Endometrial microvascular endothelial cells (primary cell): ENCODE measurements around the gene SHROOM4. TPM values are rescaled to one million over a fixed set of nuclear protein-coding genes. Genes with fewer than 3 reads are reported as not detected.

Experiments
- in situ Hi-C: cut with HindIII; loops from 2 replicates; pipeline ENCODE4 v1.10.0; 2017; ENCODE audit warnings: low sequenced_read_pairs, low pct_unique_long_range_greater_than_20kb; ENCODE audit errors: inconsistent ontology term
- total RNA-seq: library from RNA; depleted of rRNA; stranded (reverse); fragments of >200 nt; gene quantifications from one replicate; pipeline ENCODE4 v1.2.3, GENCODE V29; 2015; ENCODE audit errors: inconsistent ontology term

Gene SHROOM4
- total RNA-seq, 1 donor from 2014 or later = 24.0 TPM

- in situ Hi-C loops = no loop called here
Observed at GRCh38 chrX:50638123-50638522, 175.9 kb downstream of the SHROOM4 start.

GRCh38 chrX:50635817-50636365 is 178.1 kb downstream of the SHROOM4 start:
- in situ Hi-C loops = no loop called here

GRCh38 chrX:50635162-50635561 is 178.8 kb downstream of the SHROOM4 start:
- in situ Hi-C loops = no loop called here

GRCh38 chrX:50629774-50630173 is 184.2 kb downstream of the SHROOM4 start:
- in situ Hi-C loops = no loop called here

- in situ Hi-C loops = no loop called here
Observed at GRCh38 chrX:50627696-50628095, 186.3 kb downstream of the SHROOM4 start.

GRCh38 chrX:50626432-50626831 is 187.6 kb downstream of the SHROOM4 start:
- in situ Hi-C loops = no loop called here

- in situ Hi-C loops = no loop called here
Observed at GRCh38 chrX:50622751-50623150, 191.2 kb downstream of the SHROOM4 start.

GRCh38 chrX:50618788-50619558 is 195.0 kb downstream of the SHROOM4 start:
- in situ Hi-C loops = no loop called here

- in situ Hi-C loops = no loop called here
Observed at GRCh38 chrX:50617183-50617582, 196.8 kb downstream of the SHROOM4 start.

GRCh38 chrX:50615570-50616158 is 198.3 kb downstream of the SHROOM4 start:
- in situ Hi-C loops = no loop called here

- in situ Hi-C loops = no loop called here
Observed at GRCh38 chrX:50614460-50614859, 199.5 kb downstream of the SHROOM4 start.

GRCh38 chrX:50613846-50614245 is 200.1 kb downstream of the SHROOM4 start:
- in situ Hi-C loops = no loop called here

- in situ Hi-C loops = no loop called here
Observed at GRCh38 chrX:50609796-50610195, 204.2 kb downstream of the SHROOM4 start.

GRCh38 chrX:50606300-50606950 is 207.6 kb downstream of the SHROOM4 start:
- in situ Hi-C loops = no loop called here

- in situ Hi-C loops = no loop called here
Observed at GRCh38 chrX:50596056-50596455, 217.9 kb downstream of the SHROOM4 start.

- in situ Hi-C loops = no loop called here
Observed at GRCh38 chrX:50594788-50595187, 219.2 kb downstream of the SHROOM4 start.

- in situ Hi-C loops = no loop called here
Observed at GRCh38 chrX:50586980-50587379, 227.0 kb downstream of the SHROOM4 start.

- in situ Hi-C loops = no loop called here
Observed at GRCh38 chrX:50586407-50586806, 227.6 kb downstream of the SHROOM4 start.

GRCh38 chrX:50581405-50581804 is 232.6 kb downstream of the SHROOM4 start:
- in situ Hi-C loops = no loop called here

GRCh38 chrX:50579955-50580354 is 234.0 kb downstream of the SHROOM4 start:
- in situ Hi-C loops = no loop called here
